GM12875 (cell line): ENCODE measurements around the gene UAP1L1.

Source experiments
- H3K4me3 ChIP-seq: one replicate; pipeline ENCODE4 v1.5.1; 2011; ENCODE audit warnings: low read depth, low read length, control low read depth
- CTCF ChIP-seq: IDR thresholded peaks from 2 replicates; pipeline ENCODE4 v1.5.1; 2011; ENCODE audit warnings: low read depth, mild to moderate bottlenecking, control low read depth, inconsistent platforms, low read length, moderate library complexity, borderline replicate concordance; ENCODE audit not compliant: insufficient read depth

Gene UAP1L1

DNA sequence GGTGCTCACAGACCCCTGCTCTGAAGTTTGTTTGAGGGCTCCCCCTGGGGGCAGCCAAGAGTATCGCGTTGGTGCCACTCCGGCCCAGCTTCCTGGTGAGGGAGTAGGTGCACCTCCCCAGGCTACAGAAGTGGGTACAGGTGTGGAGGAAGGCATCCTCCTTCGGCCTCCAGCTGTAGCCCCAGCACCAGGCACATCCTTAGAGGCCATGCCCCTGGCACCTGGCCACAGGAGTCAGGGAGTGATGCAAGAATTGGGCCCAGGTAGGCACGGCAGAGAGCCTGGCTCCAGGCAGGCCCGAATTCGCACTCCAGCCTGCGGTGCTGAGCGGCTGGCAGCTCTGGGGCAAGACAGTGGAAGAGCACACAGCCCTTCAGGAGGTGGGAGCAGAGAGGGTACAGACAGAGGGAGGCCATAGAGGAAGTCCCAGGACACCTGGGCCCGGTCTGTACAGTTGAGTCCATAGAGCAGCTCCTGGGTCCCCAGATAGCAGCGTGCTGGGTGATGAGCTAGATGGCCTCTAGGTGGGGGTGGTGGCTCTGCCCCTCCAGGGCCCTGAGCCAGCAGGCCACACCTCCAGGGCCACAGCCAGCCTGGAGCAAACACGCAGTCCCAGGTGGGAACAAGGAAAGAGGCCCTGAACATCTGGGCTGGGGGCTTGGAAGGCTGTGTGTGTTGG, 9.3 kb upstream of the UAP1L1 start:
- H3K4me3 ChIP-seq: no peak overlapping the region

DNA sequence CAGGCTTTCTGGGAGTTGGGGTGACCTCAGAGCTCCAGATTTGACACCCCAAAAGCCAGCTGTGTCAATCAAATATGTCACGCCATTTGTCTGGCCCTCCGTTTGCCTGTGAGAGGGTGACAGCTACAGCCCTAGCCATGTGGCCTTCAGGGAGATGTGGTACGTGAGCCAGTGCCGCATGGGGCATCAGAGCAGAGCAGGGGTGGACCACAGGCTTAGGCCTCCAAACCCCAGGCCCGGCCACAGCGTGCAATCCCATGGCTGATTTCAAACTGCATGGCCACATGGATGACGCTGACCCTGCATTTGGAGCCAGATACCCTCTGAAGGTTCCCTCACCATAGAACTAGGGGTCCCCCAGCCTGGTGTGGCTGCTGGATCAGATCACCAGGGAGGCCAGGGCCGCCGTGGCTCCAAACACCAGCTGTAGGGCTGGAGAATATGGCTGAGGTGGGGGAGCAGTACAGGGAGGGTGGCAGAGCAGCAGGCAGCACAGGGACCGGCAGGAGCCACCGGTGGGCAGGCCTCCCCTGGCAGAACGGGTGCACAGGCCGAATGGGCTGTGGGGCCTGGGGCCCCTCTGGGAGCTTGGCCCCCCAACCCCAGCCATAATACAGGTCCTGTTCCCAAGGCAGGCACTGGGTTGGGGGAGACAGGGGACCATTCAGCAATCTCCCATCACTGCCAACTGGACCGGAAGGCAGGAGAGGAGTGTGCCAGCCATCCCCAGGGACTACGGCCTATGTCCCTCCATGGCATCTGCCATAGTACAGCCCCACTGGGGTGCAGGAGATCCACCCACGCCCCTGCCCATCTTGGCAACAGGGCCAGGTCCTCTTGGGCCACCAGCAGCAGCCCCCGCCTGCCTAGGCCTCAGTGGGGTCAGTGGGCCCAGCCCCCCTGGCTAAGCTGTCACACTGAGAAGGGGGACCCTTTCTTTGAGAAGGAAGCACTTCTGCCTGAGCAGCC, 8.5 kb upstream of the UAP1L1 start:
- TF ChIP-seq CTCF: no peak
- H3K4me3 ChIP-seq: peak overlapping the region; percentile 67

More for the DNA sequence above, 9.3 kb upstream of the UAP1L1 start:
- TF ChIP-seq CTCF: peak; percentile 88

DNA sequence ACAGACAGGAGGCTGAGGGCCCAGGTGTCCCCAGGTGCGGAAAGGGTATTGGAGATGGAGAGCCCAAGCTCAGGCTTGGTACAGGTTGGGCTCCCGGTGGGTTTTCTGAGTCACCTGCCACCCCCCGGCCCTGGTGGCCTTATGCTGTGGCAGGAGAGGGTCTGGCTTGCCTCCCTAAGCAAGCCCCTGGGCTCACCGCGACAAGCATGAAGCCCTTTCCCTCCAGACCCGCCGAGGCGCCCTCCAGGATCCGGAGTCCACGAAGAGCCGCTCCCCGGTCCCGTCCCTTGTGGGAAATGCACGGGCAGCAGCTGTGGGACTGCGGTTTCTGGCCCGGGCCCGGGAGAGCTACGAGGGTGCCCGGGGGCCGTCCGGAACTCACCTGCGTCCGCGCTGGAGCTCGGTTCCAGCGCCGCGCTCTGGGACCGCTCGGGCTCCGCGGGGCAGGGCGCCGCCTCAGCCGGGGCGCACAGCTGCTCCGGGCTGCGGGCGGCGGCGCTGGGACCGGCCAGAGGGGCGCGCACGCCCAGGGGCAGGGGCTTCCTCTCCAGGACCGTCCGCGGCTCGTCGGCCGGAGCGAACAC, 7.7 kb upstream of the UAP1L1 start:
- no peak for TF ChIP-seq CTCF
- H3K4me3 ChIP-seq: peak overlapping the region; percentile 67

DNA sequence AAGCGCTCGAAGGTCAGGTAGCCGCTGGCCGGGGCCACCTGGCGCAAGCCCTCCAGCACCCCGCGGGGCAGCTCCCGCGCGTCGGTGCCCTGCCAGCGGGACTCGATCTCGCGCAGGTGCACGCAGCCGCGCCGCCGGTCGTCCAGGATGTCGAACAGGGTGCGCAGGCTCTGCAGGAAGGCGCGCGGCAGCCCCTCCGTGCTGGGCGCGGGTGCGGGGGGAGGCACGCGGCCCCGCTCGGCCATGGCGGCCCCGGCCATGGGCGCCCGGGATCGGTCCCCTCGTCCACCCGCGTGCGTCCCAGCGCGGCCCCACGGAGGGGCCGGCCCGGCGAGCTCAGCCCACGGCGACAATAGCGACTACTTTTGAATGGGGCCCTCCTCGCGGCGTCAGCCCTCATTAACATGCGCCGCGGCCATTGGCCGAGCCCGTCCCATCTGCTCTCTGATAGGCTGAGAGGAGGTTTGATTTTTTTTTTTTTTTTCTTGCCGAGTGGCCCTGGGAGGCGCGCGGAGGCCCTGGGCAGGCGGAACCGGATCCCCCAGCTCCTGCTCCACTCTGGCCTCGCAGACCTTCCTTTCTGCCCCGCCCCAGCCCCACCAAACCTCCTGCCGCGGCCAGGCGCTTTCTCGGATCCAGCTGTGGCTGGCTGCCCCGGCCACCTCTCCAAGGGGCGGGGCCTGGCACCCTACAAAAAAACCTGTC, 7.0 kb upstream of the UAP1L1 start, which contains the start of gene SAPCD2:
Gene SAPCD2, minus strand, starts transcription at position 357 of the 705 bp plus-strand sequence. Its CDS starts 97 bp downstream, at position 260.
- peak within 1 kb of the TSS; percentile 67 for H3K4me3 ChIP-seq
- no peak for TF ChIP-seq CTCF

- H3K4me3 ChIP-seq: peak overlapping the region; percentile 67
- TF ChIP-seq CTCF: no peak
Measured at GRCh38 chr9:137070906-137071275, 6.4 kb upstream of the UAP1L1 start.

DNA sequence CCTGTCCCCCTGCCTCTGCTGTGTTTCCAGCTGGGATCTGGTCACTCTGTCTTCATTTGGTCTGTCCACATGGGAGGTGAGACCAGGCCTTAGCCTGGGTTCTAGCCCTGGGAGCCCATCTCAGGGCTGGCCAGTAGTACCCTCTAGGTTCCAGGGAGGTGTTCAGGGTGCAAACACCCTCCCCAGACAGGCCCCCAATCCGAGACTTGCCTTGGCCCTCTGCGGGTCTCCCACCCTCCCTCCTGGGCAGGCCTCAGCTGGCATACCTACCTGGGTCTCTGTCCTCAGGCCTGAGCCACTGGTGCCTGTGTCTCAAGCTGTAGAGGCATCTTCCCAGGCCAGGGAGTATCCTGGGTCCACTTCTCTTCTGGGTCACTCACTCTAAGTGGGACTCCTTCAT, 6.0 kb upstream of the UAP1L1 start:
- H3K4me3 ChIP-seq: peak overlapping the region; percentile 67
- TF ChIP-seq CTCF: no peak
